Activated CD8-positive, alpha-beta memory T cell treated with anti-CD3 and anti-CD28 coated beads, Interleukin-2, amount 50 U/mL, for 4 hours (primary cell): ENCODE measurements around the gene RUNX1.
A peak's percentile ranks its signal among the peaks of the same experiment; 100 is the strongest.

Source experiments
- DNase-seq: peaks from one replicate; pipeline ENCODE4 v3.0.0-alpha.2; 2020

The RUNX1 gene

GRCh38 chr21:34890724-34891612 is 158.1 kb downstream of the RUNX1 start:
- DNase-seq = peak; percentile 22

DNA sequence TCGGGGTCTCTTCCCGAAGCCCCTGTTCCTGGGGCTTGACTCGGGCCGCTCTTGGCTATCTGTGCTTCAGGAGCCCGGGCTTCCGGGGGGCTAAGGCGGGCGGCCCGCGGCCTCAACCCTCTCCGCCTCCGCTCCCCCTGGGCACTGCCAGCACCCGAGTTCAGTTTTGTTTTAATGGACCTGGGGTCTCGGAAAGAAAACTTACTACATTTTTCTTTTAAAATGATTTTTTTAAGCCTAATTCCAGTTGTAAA is 158.7 kb downstream of the RUNX1 start:
- no peak for DNase-seq

DNA sequence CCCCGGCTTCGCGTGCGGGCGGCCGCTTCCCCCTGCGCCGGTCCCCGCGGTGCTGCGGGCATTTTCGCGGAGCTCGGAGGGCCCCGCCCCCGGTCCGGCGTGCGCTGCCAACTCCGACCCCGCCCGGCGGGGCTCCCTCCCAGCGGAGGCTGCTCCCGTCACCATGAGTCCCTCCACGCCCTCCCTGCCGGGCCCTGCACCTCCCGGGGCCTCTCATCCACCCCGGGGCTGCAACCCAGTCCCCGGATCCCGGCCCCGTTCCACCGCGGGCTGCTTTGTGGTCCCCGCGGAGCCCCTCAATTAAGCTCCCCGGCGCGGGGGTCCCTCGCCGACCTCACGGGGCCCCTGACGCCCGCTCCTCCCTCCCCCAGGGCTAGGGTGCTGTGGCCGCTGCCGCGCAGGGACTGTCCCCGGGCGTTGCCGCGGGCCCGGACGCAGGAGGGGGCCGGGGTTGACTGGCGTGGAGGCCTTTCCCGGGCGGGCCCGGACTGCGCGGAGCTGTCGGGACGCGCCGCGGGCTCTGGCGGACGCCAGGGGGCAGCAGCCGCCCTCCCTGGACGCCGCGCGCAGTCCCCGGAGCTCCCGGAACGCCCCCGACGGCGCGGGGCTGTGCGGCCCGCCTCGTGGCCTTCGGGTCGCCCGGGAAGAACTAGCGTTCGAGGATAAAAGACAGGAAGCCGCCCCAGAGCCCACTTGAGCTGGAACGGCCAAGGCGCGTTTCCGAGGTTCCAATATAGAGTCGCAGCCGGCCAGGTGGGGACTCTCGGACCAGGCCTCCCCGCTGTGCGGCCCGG is 159.2 kb downstream of the RUNX1 start:
- peak; percentile 78 for DNase-seq

DNA sequence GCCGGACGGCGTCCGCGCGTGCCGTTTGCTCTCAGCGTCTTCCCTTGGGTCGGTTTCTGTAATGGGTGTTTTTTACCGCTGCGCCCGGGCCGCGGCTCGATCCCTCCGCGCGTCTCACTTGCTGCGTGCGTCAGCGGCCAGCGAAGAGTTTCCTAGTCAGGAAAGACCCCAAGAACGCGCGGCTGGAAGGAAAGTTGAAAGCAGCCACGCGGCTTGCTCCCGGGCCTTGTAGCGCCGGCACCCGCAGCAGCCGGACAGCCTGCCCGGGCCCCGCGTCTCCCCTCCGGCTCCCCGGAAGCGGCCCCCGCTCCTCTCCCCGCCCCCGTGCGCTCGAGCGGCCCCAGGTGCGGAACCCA is 159.8 kb downstream of the RUNX1 start:
- DNase-seq = peak; percentile 63

DNA sequence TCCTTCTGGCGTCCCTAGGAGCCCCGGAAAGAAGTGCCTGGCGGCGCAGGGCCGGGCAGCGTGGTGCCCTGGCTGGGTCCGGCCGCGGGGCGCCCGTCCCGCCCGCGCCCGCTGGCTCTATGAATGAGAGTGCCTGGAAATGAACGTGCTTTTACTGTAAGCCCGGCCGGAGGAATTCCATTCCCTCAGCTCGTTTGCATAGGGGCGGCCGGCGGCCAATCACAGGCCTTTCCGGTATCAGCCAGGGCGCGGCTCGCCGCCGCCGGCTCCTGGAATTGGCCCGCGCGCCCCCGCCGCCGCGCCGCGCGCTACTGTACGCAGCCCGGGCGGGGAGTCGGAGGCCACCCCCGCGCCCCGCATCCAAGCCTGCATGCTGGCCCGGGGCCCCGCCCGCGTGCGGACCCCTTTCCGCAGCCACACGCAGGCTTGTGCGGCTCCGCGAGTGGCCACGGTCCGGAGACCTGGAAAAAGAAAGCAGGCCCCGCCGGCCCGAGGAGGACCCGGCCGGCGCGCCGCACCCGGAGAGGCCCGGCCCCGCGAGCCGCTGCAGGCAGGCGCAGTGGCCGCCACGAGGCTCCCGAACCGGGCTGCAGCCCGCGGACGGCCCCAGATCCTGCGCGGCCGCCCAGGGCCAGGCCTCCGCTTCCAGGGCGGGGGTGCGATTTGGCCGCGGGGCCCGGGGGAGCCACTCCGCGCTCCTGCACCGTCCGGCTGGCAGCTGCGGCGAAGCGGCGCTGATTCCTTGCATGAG is 160.4 kb downstream of the RUNX1 start:
- peak; percentile 74 for DNase-seq

DNA sequence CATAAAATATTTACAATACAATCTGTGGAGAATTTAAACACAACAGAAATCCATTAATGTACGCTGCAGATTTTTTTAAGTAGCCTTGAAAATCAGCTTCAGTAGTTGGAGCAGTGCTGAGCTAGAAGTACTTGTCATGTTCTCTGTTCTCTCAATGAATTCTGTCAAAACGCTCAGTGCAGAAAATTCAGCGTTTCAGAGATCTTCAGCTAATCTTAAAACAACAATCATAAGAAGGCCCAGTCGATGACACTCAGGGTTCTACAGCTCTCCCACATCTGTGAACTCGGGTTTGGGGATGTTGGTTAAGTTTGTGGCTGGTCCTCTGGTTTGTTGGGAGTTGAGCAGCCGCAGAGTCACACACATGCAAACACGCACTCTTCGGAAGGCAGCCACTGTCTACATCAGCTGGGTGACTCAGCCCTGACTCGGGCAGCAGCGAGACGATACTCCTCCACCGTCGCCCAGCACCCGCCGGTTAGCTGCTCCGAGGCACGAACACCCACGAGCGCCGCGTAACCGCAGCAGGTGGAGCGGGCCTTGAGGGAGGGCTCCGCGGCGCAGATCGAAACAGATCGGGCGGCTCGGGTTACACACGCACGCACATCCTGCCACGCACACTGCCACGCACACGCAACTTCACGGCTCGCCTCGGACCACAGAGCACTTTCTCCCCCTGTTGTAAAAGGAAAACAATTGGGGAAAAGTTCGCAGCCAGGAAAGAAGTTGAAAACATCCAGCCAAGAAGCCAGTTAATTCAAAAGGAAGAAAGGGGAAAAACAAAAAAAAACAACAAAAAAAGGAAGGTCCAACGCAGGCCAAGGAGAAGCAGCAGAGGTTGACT is 161.2 kb downstream of the RUNX1 start:
- DNase-seq = peak; percentile 90

DNA sequence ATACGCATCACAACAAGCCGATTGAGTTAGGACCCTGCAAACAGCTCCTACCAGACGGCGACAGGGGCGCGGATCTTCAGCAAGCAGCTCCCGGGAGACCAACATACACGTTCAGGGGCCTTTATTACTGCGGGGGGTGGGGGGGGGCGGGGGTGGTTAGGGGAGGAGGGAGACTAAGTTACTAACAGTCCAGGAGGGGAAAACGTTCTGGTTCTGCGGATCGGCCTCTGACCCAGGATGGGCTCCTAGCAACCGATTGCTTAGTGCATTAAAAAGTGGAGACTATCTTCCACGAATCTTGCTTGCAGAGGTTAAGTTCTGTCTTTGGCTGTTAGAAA is 162.0 kb downstream of the RUNX1 start:
- DNase-seq = no peak

- DNase-seq = peak; percentile 30
Measured at GRCh38 chr21:34886240-34887104, 162.6 kb downstream of the RUNX1 start.

- no peak for DNase-seq
Measured at GRCh38 chr21:34885626-34886239, 163.4 kb downstream of the RUNX1 start.

DNA sequence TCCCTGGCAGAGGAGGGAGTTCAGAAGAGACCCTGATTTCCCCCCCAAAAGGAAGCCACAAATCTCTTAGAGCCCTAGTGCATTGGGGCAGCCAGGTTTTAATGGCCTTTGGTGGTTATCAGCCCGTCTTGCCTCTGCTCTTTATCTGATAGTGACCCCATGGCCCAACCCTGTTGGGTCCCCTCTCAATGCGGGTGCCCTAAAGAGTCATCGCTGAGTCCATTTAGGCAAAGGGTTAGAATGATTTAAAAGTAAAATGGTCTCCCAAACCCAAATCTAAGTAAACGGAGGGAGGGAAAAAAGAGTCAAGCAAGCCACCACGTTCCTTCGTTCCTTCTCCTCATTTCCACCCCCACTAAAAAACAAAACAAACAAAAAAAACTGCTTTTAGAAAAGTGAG is 164.0 kb downstream of the RUNX1 start:
- DNase-seq = no peak

DNA sequence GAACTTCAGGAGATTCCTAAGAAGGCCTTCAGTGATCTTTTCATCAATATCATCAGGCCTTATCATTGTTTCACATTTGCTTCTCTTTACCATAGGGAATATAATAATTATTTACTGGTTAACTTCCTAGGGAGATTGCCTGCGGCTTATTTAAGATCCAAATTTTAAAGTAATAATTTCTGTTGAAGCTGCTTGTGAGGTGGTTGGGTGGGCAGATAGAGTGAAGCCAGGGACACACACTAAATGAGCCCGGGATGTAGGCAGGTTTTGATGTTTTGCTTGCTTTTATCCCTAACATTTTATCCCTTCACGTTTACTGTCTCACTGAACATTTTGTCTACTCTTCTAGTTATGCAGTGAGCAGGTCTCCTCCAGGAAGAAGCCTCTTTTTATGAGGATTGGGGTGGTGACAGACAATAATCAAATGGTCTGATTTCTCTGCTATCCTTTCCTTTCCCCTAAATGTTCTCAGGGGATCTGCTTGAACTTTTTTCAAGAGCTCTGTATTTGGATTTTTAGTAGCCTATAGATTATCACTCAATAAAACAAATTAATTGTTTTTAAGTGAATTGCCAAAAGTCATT is 164.7 kb downstream of the RUNX1 start:
- no peak for DNase-seq

GRCh38 chr21:34883491-34884271 is 165.4 kb downstream of the RUNX1 start:
- DNase-seq = no peak

DNA sequence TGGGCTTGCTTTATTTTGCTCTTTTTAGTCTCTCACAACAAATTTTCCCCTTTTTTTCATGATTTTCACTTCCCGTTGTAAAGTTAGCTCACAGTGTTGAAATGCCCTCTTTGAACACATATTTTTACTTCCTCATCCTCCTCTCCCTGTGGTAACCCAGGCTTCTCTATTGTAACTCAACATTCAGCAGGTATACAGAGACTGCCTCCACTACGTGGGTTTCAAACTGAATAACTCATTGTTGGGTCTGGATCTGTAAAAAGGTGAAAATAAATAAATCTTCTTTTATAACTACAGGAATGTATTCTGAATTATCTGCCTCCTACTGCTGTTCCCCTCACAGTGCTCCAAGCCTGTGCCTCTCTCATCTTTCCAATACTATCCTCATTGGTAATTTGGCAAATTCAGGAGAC is 166.4 kb downstream of the RUNX1 start:
- DNase-seq = no peak

DNA sequence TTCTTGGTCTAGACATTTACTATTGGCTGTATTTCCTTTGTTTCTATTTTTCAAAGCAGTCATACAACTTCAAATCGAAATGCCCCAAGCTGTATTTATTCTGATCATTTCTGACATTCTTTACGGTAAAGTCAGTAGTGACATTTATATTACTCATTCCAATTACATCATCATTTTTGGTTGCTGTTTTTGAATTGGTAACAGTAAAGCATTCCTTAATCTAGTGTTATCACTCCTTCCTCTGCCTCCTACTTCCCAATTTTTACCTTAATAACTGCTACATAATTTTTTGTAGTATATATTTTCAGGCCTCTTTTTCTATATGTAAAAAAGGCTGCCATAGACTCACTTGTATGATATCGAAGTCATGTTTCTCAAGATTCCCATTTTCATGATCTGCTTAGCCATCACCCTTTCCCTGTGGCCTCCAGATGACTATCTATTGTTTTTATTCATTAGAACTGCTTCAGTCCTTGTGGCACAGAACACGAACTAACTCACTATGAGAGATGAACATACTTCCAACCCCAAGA is 167.2 kb downstream of the RUNX1 start:
- no peak for DNase-seq

DNA sequence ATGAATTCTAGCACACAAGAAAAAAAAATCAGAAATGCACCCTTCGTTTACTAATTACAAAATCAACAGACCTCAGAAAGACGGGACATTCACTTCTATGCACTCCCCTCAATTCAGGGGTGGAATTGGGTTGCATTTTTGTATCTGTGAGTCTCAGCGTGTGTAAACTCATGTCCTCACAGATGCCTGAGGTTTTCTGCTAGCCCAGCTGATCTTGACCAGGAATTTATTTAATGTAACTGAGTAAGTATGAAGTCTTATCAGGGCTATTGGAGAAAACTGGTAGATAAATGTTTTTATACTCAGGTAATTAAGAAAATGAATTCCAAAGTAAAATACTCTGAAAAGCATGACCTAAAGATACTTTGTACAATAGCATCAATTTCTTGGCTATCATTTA is 167.7 kb downstream of the RUNX1 start:
- no peak for DNase-seq

GRCh38 chr21:34880401-34880800 is 168.7 kb downstream of the RUNX1 start:
- DNase-seq = no peak

- DNase-seq = no peak
Measured at GRCh38 chr21:34878940-34879339, 170.2 kb downstream of the RUNX1 start.

DNA sequence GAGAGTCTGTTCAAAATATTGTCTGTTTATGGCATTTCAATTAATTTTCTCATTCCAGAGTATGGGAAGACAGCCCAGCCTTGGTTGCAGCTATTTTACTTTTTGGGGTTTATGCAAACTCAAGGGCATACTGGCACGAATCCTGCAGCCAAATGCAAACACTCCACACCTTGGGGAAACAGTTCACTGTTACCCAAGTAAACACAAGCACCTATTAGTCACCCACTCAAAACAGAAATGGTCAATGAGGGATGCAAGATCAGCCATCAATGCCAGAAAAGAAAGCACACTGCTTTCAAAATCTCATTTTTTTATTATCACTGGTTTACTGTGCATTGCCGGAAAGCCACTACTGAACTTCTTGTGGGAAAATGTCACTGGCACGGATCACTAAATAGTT is 170.6 kb downstream of the RUNX1 start:
- DNase-seq = no peak

GRCh38 chr21:34877485-34878128 is 171.5 kb downstream of the RUNX1 start:
- DNase-seq = no peak
